ENCODE data around the gene COL20A1.

The COL20A1 gene

GRCh38 chr20:63372971-63373885 lies 80.2 kb downstream of the COL20A1 start:
- Histone ChIP-seq H3K27me3 (peaks cover 53 to 68% (median 65%) of the 10 kb centered on the region in 11 experiments), H4K20me1 (peaks cover 0 to 78% (median 0%) of the 10 kb centered on the region in 11 experiments; a peak in 10 of 22 replicates), H3K9ac (no peak overlapping the region), H3K27ac (no peak overlapping the region), H3K4me3 (no peak overlapping the region), H3K4me1 (peaks cover 0 to 16% (median 4%) of the 10 kb centered on the region in 10 experiments; a peak in 7 of 20 replicates), H3K4me2 (no peak overlapping the region), H3K36me3 (no peaks in the 10 kb centered on the region), H3K9me3 (replicated peaks in 1 of 11) (no peaks in the 10 kb centered on the region)
- no peak for TF ChIP-seq Cebpa-rat (IDR thresholded peaks at IDR 0.05)

- no peak overlapping the region for H3K4me2 ChIP-seq
- TF ChIP-seq Cebpa-rat (IDR thresholded peaks at IDR 0.05) = no peak
- no peak overlapping the region for H3K4me3 ChIP-seq
- H4K20me1 ChIP-seq = peaks cover 0 to 76% (median 0%) of the 10 kb centered on the region in 11 experiments; a peak in 10 of 22 replicates
- no peaks in the 10 kb centered on the region for H3K9me3 ChIP-seq (replicated peaks in 1 of 11)
- peaks cover 53 to 75% (median 70%) of the 10 kb centered on the region in 11 experiments for H3K27me3 ChIP-seq
- no peaks in the 10 kb centered on the region for H3K36me3 ChIP-seq
- H3K9ac ChIP-seq = no peak overlapping the region
- no peak overlapping the region for H3K27ac ChIP-seq
- H3K4me1 ChIP-seq = peaks cover 0 to 16% (median 4%) of the 10 kb centered on the region in 10 experiments; a peak in 7 of 20 replicates
These were observed 81.0 kb downstream of the COL20A1 start for GRCh38 chr20:63373996-63374395.

- no peak overlapping the region for H3K4me3 ChIP-seq
- H3K27me3 ChIP-seq = peaks cover 53 to 76% (median 70%) of the 10 kb centered on the region in 11 experiments
- no peak overlapping the region for H3K27ac ChIP-seq
- TF ChIP-seq Cebpa-rat (IDR thresholded peaks at IDR 0.05) = no peak
- H4K20me1 ChIP-seq = peaks cover 0 to 71% (median 0%) of the 10 kb centered on the region in 11 experiments; a peak in 10 of 22 replicates
- no peak overlapping the region for H3K4me2 ChIP-seq
- peaks cover 0 to 2% (median under 1%) of the 10 kb centered on the region in 11 experiments; a peak in 6 of 22 replicates for H3K9me3 ChIP-seq (replicated peaks in 1 of 11)
- no peaks in the 10 kb centered on the region for H3K36me3 ChIP-seq
- no peak overlapping the region for H3K9ac ChIP-seq
- peaks cover 0 to 16% (median 4%) of the 10 kb centered on the region in 10 experiments; a peak in 7 of 20 replicates for H3K4me1 ChIP-seq
These were observed 81.5 kb downstream of the COL20A1 start for GRCh38 chr20:63374504-63374903.

- Histone ChIP-seq H3K4me3 (no peak overlapping the region), H3K9me3 (replicated peaks in 1 of 11) (peaks cover 5 to 11% (median 9%) of the 10 kb centered on the region in 11 experiments; a peak in 15 of 22 replicates), H3K27ac (no peak overlapping the region), H3K4me2 (no peak overlapping the region), H3K36me3 (no peaks in the 10 kb centered on the region), H3K27me3 (peaks cover 53 to 76% (median 73%) of the 10 kb centered on the region in 11 experiments), H3K4me1 (peaks cover 0 to 13% (median 4%) of the 10 kb centered on the region in 10 experiments; a peak in 7 of 20 replicates), H3K9ac (no peak overlapping the region), H4K20me1 (peaks cover 0 to 62% (median 0%) of the 10 kb centered on the region in 11 experiments; a peak in 10 of 22 replicates)
- no peak for TF ChIP-seq Cebpa-rat (IDR thresholded peaks at IDR 0.05)
These were observed 82.5 kb downstream of the COL20A1 start for GRCh38 chr20:63375438-63375837.

- no peak for TF ChIP-seq Cebpa-rat (IDR thresholded peaks at IDR 0.05)
- Histone ChIP-seq H3K4me1 (peaks cover 0 to 4% (median 0%) of the 10 kb centered on the region in 10 experiments; a peak in 3 of 20 replicates), H3K4me2 (no peak overlapping the region), H3K9ac (no peak overlapping the region), H3K9me3 (replicated peaks in 1 of 11) (peaks cover 5 to 12% (median 9%) of the 10 kb centered on the region in 11 experiments; a peak in 15 of 22 replicates), H3K27me3 (peaks cover 46 to 73% (median 68%) of the 10 kb centered on the region in 11 experiments), H3K27ac (no peak overlapping the region), H3K4me3 (no peak overlapping the region), H3K36me3 (no peaks in the 10 kb centered on the region), H4K20me1 (peaks cover 0 to 61% (median 0%) of the 10 kb centered on the region in 11 experiments; a peak in 10 of 22 replicates)
These were observed 83.6 kb downstream of the COL20A1 start for GRCh38 chr20:63376283-63377250.

GRCh38 chr20:63377256-63377941 lies 84.4 kb downstream of the COL20A1 start:
- Histone ChIP-seq H3K4me2 (no peak overlapping the region), H3K36me3 (no peaks in the 10 kb centered on the region), H3K27ac (no peak overlapping the region), H3K9ac (no peak overlapping the region), H3K4me3 (no peak overlapping the region), H4K20me1 (peaks cover 0 to 63% (median 0%) of the 10 kb centered on the region in 11 experiments; a peak in 10 of 22 replicates), H3K4me1 (peaks cover 0 to 4% (median 0%) of the 10 kb centered on the region in 10 experiments; a peak in 2 of 20 replicates), H3K27me3 (peaks cover 42 to 68% (median 61%) of the 10 kb centered on the region in 11 experiments), H3K9me3 (replicated peaks in 1 of 11) (peaks cover 5 to 12% (median 9%) of the 10 kb centered on the region in 11 experiments; a peak in 15 of 22 replicates)
- no peak for TF ChIP-seq Cebpa-rat (IDR thresholded peaks at IDR 0.05)

- peaks cover 36 to 66% (median 55%) of the 10 kb centered on the region in 11 experiments for H3K27me3 ChIP-seq
These were observed 85.0 kb downstream of the COL20A1 start for GRCh38 chr20:63377951-63378381.

More at GRCh38 chr20:63377951-63378381, 85.0 kb downstream of the COL20A1 start:
- TF ChIP-seq Cebpa-rat (IDR thresholded peaks at IDR 0.05) = no peak
- Histone ChIP-seq H4K20me1 (peaks cover 0 to 58% (median 0%) of the 10 kb centered on the region in 11 experiments; a peak in 10 of 22 replicates), H3K9me3 (replicated peaks in 1 of 11) (peaks cover 5 to 12% (median 9%) of the 10 kb centered on the region in 11 experiments; a peak in 15 of 22 replicates), H3K4me1 (peaks cover 0 to 4% (median 0%) of the 10 kb centered on the region in 10 experiments; a peak in 2 of 20 replicates), H3K36me3 (no peaks in the 10 kb centered on the region), H3K27ac (no peak overlapping the region), H3K4me2 (no peak overlapping the region), H3K4me3 (no peak overlapping the region), H3K9ac (no peak overlapping the region)

Data from BLaER1 treated with 17β-estradiol and CSF1 and Interleukin-3, amounts not matched to agents 10 nM and 100 nM (cell line).